IPS DF 4.7 (cell line): ENCODE data around the gene PDE6B.

Experiments used
- DNase-seq: peaks from one replicate; pipeline ENCODE4 v3.0.0-alpha.2; 2013; ENCODE audit warnings: low spot score; ENCODE audit errors: extremely low read depth

PDE6B gene

DNA sequence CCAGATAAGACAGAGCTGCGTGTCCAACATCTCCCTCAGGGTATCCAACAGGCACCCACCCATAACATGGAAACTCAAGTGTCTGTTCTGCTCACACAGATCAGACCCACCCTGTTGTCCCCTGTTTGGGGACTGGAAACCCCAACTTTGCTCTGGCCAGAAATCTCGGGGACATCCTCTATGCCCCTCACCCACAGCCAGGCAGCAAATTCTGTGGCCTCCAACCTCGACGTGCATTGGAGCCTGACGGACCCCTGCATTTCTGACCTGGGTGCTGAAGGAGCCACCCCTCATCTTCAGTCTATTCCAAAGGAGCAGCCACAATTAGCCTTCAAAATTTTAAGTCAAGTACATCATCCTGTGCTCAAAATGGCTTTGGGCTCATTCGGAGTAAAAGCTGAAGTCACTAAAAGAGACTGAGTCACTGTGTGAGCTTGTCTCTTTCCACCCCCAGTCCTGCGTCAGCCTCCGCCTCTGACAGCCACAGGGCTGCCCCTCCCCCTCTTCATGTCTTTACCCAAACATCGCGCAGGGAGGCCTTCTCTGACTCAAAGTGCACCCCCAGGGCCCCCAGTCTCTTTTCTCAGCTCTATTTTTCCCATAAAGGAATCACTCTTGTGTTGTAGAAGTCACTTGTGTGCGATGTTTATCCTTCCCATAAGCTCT lies 24.4 kb upstream of the PDE6B start:
- DNase-seq, result no peak

DNA sequence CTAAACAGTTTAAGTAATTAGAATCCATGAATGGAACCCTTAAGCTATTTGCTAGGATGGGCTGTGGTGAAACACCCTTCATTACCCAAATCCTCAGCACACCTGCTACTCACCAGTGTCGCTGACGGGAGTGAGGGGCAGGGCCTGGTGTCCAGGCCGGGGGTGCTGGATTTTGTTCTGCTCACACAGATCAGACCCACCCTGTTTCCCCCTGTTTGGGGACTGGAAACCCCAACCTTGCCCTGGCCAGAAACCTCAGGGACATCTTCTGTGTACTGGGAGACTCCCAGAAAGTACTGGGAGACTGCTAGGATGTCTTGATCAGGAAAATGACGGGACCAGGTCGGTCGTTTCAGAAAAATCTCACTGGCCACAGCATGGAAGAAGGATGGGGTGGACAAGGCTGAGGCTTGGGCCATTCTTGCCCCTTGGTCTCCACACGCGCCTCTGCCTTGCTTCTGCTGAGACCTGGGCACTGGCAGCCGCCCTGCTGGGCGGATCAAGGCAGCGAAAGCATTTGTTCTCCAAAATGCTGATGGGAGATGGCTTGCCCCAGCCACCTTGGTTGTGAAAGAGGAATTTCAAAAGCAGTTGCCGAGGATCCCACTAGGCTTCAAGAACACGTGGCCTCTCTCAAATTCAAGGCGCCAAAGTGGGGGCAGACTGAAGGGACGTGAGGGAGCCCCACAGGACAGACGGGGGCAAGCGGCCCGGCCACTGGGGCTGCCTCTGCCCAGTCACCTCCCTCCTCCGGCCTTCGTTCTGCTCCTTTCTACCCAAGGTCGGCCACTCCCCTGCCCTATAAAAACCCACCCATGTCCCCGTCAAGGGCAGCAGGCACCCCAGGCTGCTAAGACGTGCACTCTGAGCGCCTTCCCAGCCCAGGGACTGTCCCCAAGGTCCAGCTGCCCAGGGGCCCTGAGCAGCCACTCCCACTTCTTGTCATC lies 23.5 kb upstream of the PDE6B start:
- DNase-seq, result no peak

DNA sequence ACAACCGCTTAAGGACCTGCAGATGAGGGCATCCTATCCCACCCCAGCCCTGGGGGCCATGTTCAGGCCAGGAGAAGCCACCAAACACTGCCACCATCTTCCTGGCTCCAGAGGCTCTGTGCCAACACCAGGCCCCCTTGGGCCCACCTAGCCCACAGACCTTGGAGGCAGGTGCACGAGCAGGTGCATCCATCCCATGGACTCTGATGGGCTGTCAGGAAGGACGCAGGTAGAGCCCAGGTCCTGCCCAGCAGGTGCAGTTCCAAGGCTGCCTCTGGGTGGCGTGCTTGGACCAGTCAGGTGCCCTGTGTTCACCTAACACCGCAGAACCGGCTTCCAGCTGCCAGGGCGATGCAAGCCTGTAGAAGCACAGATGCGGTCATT lies 22.8 kb upstream of the PDE6B start:
- DNase-seq, result peak; percentile 78

DNA sequence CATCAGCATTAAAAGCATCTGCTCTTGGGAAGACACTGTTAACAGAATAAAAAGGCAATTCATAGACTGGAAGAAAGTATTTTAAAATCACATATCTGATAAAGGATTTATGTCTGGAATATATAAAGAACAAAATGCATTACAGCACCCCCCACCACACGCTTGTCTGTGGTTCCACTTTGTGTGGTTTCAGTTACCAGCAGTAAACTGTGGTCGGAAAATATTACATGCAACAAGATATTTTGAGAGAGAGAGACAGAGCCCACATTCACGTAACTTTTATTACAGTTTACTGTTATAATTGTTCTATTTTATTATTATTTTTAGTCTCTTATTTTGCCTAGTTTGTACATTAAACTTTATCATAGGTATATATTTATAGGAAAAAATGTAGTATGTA lies 21.2 kb upstream of the PDE6B start:
- DNase-seq, result no peak

DNA sequence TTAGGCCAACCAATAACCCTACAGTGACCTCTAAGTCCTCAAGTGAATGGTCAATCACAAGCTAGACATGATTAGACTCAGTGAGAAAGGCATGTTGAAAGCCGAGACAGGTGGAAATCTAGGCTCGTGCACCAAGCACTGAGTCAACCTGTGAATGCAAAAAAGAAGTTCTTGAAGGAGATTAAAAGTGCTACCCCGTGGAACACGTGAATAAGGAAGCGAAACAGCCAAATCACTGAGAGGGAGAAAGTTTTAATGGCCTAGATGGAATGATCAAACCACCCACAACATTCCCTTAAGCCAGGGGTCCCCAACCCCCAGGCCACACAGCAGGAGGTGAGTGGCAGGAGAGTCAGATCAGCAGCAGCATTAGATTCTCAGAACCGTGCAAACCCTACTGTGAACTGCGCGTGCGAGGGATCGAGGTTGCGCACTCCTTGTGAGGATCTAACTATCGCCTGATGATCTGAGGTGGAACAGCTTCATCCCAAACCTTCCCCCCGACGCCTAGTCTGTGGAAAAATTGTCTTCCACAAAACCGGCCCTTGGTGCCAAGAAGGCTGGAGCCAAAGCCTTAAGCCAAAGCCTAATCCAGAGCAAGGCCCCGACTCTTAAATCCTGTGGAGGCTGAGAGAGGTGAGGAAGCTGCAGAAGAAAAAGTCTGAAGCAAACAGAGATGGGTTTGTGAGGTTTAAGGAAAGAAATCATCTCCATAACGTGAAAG lies 19.5 kb upstream of the PDE6B start:
- no peak for DNase-seq

DNA sequence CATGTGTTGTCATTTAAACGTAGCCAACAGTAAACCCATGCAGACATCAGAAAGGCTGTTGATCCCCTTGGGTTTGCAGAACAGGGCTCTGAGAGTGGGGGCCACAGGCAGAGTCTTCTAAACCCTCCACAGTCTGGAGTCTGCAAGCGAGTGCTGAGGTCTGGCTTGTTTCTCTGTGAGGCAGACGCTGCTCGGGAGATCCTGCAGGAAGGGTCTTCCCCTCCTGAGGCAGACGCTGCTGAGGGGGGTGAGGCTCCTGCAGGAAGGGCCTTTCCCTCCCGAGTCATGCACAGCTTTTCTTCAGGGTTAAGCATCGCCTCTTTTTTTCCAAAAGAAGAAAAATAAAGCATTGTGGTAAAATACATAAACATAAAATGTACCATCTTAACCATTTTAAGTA lies 17.1 kb upstream of the PDE6B start:
- no peak for DNase-seq

DNA sequence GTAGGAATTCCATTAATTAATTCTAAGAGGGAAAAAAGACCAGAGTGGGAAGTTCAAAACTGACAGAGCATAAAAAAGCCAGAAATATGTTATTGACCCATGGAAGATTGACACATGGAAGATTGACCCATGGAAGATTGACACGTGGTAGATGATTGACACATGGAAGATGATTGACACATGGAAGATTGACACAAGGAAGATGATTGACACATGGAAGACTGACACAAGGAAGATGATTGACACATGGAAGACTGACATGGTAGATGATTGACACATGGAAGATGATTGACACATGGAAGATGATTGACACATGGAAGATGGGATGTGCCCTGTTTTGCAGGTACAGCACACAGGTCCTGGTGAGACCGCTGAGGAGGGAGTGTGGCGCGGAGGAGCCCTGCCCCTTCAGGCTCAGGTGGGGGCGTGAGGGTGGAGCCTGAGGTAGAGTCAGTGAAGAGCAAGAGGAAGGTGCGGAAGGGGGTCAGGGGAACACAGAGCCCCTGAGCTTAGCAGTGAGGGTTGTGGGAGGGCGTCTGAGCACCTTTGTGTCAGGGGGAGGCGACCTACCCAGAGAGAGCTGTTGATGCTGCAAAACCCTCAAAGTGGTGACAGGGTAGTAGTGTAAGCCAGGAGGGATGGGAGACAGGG lies 15.8 kb upstream of the PDE6B start:
- no peak for DNase-seq

DNA sequence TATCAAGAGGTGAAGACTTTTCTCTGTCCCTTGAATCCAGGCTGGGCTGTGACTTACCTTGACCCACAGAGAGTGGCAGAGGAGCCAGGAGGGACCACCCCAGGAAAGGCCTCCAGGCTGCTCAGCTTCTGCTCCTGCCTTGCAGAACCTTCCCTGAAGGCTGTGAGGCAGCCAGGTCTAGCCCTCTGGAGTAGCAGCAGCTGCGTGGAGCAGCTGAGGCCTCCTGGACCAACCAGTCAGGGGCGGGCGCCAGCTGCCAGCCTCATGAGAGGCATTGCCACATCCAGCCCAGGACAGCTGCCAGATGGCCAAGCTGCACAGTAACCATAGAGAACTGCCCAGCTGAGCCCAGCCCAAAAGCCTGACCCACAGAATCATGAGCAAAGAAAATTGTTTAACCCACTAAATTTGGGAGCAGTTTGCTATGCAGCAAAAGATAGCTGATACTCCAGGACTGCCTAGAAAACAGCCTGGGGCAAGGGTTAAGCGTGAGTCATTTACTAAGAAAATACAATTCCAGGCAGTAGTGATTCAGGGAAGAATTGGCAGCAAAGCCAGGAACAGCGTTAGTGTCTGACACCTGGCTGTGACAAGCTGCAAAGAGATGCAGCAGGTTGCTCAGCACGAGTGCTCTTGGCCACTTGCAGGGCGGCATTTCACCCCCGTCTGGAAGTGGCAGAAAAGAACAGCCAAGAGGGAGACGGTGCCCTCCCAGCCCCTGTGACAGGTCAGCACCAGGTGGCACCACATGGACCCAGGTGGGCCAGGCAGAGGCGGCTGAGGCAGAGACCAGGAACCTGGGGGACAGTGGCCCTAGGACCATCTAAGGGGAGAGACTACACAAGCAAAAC lies 14.7 kb upstream of the PDE6B start:
- no peak for DNase-seq

DNA sequence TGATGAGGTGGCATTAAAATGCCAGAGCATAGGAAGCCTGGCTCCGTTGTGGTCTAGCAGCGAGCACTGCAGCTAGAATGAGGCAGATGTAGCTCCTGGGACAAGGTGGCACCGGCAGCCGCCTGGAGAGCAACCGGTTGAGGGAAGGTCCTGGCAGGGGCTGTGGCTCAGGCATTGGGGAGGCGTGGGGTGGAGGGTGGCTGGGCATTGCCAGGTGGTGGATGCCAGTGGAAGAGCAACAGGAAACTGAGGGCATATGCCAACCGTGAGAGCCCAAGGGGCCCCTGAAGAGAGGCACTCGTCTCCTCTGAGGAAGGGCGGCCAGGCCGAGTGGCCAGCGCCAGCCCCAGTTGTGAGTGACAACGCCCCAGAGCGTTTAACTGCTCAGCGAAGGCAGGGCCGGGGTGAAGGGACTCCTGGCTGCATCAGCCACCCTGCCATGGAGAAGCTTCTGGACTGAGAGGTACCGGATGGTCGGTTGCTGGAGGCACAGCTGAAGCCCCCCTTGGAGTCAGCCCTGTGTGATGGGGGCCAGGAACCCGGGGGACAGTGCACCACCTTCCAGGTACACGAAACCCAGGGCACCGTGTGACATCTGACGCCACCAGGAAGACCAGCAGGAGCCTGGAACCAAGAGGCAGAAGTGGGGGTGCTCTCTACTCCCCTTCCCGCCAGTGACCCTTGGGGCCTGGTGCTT lies 13.2 kb upstream of the PDE6B start:
- no peak for DNase-seq

DNA sequence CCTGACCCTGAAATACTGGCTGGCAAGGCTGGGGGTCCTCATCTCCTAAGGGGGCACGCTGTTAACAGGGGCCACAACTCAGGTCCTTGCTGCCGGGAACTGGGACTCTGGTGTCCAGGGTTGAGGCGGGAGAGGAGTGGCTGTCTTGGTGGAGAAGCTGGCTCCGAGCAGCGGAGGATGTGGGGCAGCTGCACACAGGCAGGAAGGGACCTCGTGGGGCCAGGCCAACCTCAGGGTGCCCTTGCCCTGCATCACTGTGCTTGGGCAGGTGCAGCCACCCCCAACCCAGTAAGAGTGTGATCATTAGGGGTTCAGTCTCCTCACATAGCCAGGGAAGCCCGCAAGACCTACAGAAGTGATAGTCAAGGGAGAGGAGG lies 12.6 kb upstream of the PDE6B start:
- no peak for DNase-seq

DNA sequence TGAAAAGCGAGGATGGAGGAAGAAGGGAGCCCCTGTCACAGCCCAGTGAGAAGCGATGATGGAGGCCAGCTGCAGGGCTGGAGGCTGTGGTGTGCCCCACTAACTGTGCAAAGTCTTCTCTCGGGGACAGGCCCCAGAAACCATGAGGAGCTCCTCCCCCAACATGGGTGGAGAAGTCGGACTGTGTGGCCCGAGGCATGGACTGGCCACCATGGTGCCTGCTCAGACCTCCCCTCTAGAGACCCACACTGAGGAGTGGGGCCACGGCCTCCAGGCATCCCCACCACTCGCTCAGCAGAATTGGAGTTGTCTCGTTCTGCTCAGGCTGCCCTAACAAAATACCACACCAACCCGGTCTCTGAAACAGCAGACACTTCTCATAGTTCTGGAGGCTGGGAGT lies 12.2 kb upstream of the PDE6B start:
- no peak for DNase-seq

DNA sequence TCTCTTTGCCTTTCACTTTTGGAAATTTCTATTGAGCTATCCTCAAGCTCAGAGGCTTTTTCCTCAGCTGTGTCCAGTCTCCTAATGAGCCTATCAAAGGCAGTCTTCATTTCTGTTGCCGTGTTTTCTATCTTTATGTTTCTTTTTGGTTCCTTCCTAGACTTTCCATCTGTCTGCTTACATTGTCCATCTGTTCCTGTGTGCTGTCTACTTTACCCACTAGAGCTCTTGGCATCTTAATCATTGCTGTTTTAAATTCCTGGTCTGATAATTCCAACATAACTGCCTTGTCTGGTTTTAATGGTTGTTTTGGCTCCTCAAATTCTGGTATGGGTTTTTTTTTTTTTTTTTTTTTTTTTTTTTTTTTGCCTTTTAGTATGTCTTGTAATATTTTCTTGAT lies 9.3 kb upstream of the PDE6B start:
- no peak for DNase-seq

DNA sequence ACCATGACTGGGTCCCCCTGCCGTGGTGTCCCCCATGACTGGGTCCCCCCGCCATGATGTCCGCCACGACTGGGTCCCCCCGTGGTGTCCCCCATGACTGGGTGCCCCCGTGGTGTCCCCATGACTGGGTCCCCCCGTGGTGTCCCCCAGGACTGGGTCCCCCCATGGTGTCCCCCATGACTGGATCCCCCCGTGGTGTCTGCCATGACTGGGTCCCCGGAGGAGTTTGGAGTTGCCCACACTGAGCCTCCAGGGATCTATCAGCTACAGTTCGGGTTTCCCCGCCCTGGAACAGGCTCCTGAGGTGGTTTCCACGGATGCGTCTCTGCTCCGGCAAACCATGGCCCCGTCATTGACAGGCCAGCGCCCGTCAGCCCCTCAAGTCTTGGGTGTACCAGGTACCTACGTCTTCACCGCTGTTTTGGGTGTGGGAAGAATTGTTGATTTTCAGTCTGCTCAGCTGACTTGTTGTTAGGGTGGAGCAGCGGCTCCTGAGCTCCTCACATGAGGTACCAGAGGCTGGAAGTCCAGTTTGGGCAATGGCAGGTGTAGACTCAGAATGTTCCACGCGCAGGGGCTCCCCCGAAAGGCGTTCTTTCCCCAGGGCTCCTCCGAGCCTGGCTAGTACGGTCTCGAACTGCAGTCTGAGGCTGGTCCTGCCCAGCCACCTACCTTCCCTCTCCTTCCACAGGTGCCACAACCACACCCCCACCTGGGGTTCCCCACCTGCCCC lies 8.3 kb upstream of the PDE6B start:
- DNase-seq, result no peak

DNA sequence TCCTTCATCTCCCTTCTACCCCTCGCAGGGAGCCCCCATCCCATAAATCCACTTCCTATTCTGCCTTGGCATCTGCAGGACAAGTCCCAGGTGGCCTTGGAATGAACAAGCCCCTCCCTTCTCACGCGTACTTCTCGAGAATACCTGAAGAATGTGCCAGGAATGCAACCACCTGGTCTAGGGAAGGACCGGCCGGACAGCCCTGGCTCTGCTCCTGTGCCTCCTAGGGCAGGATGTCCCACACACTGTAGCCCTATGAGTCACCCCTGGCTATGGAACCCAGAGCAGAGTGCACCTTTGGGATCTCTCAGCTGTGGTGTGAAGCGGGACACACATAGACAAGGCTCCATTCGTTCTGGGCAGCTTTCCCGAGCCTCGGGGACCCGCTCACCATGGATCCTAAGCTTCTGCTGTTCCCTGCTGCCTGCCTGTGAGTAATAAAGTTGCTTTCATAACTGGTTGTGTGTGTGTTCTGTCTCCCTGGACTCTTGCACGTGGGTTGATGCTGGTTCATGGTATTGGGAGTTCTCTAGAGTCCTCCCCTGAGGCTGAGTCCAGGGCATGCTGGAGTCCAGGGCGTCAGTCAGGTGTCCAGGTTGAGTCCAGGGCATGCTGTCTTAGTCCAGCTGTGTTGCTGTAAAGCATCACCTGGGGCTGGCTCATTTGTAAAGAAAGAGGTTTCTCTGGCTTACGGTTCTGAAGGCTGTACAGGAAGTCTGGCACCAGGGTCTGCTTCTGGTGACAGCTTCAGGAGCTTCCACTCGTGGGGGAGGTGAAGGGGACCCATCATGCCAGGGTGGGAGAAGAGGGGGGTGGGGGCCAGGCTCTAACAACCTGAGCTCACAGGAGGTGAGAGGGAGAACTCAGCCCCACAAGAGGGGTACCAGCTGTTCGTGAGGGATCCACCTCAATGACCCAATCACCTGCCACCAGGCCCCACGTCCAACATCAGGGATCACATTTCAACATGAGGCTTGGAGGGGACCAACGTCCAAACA lies 7.4 kb upstream of the PDE6B start:
- DNase-seq, result peak; percentile 11

DNA sequence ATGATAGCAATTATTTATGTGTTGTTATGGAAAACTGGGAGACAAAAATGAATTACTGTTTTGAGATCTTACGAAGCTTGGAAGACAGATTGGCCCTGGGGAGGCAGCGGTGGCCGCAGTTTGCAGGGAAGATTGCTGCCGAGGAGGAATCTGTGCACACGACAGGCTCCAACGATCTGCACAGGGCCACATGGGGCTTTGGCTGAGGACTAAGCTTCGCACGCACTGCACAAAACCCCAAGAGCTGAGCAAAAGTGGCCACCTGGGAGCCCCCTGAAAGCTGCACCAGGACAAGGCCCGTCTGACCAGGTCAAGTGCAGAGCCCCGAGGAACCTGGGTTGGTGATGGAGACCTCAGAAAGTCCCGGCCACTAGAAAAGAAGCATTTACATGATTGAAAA lies 5.2 kb upstream of the PDE6B start:
- no peak for DNase-seq

DNA sequence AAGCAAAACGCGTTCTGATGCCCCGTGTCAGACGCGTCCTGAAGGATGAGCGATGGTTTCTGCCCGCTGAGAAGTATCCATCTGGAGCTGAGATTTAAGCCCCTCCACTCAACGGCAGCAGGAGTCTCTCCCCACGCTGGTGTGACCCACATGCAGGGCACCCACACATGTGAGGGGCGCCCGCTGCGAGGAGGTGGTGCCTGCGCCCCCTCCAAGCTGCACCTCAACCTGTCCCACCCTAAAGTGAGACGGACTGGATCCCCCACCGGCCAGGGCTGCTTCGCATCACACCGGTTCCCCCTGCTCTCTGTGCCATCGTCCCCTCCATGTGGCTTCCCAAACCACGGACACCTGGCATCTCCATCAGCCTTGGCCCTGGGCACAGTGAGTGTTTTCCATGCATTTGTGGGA lies 4.5 kb upstream of the PDE6B start:
- no peak for DNase-seq

DNA sequence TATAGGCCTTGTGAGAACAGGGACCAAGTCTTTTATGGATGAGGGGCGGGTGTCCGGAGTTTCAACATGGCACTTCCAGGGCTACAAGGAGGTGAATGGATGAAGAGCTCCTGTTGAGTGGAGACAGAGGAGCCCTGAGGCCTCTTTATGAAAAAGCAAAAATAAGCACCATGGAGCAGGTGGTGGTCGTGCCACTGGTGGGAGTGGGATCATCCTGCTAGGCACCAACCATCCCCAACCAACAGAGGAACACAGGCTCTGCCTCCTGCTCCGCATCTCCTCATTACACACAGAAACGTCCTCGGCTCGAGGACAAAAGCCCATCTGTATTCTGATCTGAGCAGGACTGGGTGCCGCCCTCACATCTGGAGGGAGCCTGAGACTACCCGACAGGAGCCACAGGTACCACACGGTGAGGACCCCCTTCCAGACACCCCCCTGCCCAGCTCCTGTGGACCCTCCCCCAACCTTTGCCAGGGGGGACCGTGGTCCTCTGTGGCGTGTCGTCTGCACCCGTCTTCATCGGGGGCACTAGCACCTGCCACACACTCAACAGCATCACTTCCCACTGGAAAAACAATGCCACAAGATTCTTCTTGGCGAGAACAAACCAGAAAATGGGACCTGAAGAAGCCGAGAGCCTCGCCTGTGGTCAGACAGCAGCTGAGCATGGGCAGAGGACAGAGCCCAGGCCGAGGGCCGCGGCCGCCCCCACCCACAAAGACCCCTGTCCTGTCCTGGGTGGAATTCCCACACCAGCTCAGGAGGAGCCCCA lies 3.9 kb upstream of the PDE6B start:
- DNase-seq, result no peak
